ENCODE results near the gene TXNRD2.
"Not testable (repeated sequence)": the region's sequence is repeated elsewhere in the genome, so short reads cannot be mapped to it uniquely, and the experiment has no call there.

Gene TXNRD2

GRCh38 chr22:19948057-19948760 is 6.6 kb upstream of the TXNRD2 start:
- no peak for DNase-seq (ENCODE audit: low read depth)

- DNase-seq (ENCODE audit: low read depth) = no peak
Measured at GRCh38 chr22:19943082-19944026, 1.7 kb upstream of the TXNRD2 start.

GRCh38 chr22:19942157-19943081 is 801 bp upstream of the TXNRD2 start:
- no peak for DNase-seq (ENCODE audit: low read depth)

- DNase-seq (ENCODE audit: low read depth) = no peak
Measured at GRCh38 chr22:19940536-19941364, 868 bp downstream of the TXNRD2 start.

GRCh38 chr22:19937616-19938473 is 3.8 kb downstream of the TXNRD2 start:
- no peak for DNase-seq (ENCODE audit: low read depth)

GRCh38 chr22:19936513-19936912 is 5.1 kb downstream of the TXNRD2 start:
- DNase-seq (ENCODE audit: low read depth) = no peak

GRCh38 chr22:19935123-19935718 is 6.4 kb downstream of the TXNRD2 start:
- DNase-seq (ENCODE audit: low read depth) = not testable (repeated sequence)

GRCh38 chr22:19933341-19934241 is 8.0 kb downstream of the TXNRD2 start:
- DNase-seq (ENCODE audit: low read depth) = no peak

GRCh38 chr22:19932367-19933206 is 9.0 kb downstream of the TXNRD2 start:
- no peak for DNase-seq (ENCODE audit: low read depth)

- no peak for DNase-seq (ENCODE audit: low read depth)
Measured at GRCh38 chr22:19931514-19931913, 10.1 kb downstream of the TXNRD2 start.

- no peak for DNase-seq (ENCODE audit: low read depth)
Measured at GRCh38 chr22:19930551-19931486, 10.8 kb downstream of the TXNRD2 start.

- DNase-seq (ENCODE audit: low read depth) = no peak
Measured at GRCh38 chr22:19929586-19930550, 11.8 kb downstream of the TXNRD2 start.

- DNase-seq (ENCODE audit: low read depth) = no peak
Measured at GRCh38 chr22:19928207-19928606, 13.4 kb downstream of the TXNRD2 start.

GRCh38 chr22:19927696-19928095 is 13.9 kb downstream of the TXNRD2 start:
- no peak for DNase-seq (ENCODE audit: low read depth)

GRCh38 chr22:19926028-19926427 is 15.6 kb downstream of the TXNRD2 start:
- DNase-seq (ENCODE audit: low read depth) = not testable (repeated sequence)
